ENCODE measurements around the gene CAMK1. TPM values are rescaled to one million over a fixed set of nuclear protein-coding genes. Genes with fewer than 3 reads are reported as not detected.

The CAMK1 gene
- total and polyA plus RNA-seq, 12 donors = 6.2 to 27.1 (median 9.4) TPM

- no peak for TF ChIP-seq CTCF (IDR thresholded peaks at IDR 0.05)
- H3K4me1 ChIP-seq = peaks cover 0 to 21% (median 11%) of the 10 kb centered on the region in 9 donors
- H3K36me3 ChIP-seq = no peaks in the 10 kb centered on the region
- H3K9me3 ChIP-seq = no peaks in the 10 kb centered on the region
- 84 to 90% methylated on average over 2 of the region's 2 CpGs for WGBS, 2 donors
- intact Hi-C loops (cut with DNase I) = loop anchor here in 1 of 10 donors (10.0 kb wide), 1 partner anchor 223 kb away; no protein-coding TSS in a partner anchor
- peaks cover 0 to 5% (median 0%) of the 10 kb centered on the region in 7 donors for H3K27me3 ChIP-seq
- no peak overlapping the region for H3K4me3 ChIP-seq
- no peak for ATAC-seq
- H3K27ac ChIP-seq = no peak overlapping the region
- DNase-seq = no peak
Observed at GRCh38 chr3:9727743-9728142, 42.0 kb downstream of the CAMK1 start.

DNA sequence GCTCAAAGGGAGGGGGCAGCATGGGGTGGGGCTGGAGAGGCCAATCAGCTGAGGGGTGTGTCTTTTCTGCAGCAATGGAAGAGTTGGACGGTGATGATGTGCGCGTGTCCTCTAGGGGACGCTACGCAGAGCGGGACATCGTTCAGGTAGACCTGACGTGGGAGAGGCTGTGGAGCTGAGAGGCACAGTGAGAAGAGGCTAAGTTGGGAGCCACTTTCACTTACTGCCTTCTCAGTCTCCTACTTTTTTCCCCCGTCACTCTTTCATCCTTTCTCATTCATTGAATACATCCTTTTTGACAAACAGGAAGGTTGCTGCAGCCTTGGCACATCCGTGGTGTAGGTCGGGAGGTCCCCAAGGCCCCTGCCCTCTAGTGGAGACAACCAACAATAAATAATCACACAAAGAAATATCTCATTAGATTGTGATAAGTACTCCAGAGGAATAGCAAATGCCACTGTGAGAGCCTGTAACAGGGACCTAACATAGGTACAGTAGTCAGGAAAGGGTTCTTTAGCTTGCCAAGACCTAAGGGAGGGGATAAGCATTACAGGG lies 42.6 kb downstream of the CAMK1 start:
- peak overlapping the region in 1 of 10 donors; percentile 18 for H3K4me3 ChIP-seq
- TF ChIP-seq CTCF (IDR thresholded peaks at IDR 0.05) = peak in 6 of 9 donors; percentile 17 to 43 (median 20)
- H3K36me3 ChIP-seq = no peaks in the 10 kb centered on the region
- H3K27me3 ChIP-seq = peaks cover 0 to 5% (median 0%) of the 10 kb centered on the region in 7 donors
- intact Hi-C loops (cut with DNase I) = loop anchor here in 1 of 10 donors (10.0 kb wide), 1 partner anchor 222 kb away; no protein-coding TSS in a partner anchor
- ATAC-seq = no peak
- H3K9me3 ChIP-seq = no peaks in the 10 kb centered on the region
- 8 to 12% methylated on average over 11 of the region's 11 CpGs for WGBS, 2 donors
- H3K27ac ChIP-seq = no peak overlapping the region
- DNase-seq = no peak
- H3K4me1 ChIP-seq = peaks cover 0 to 15% (median 6%) of the 10 kb centered on the region in 9 donors

- intact Hi-C loops (cut with DNase I) = loop anchor here in 1 of 10 donors (10.0 kb wide), 1 partner anchor 221 kb away; no protein-coding TSS in a partner anchor
- H3K27ac ChIP-seq = no peak overlapping the region
- H3K4me3 ChIP-seq = no peak overlapping the region
- H3K9me3 ChIP-seq = no peaks in the 10 kb centered on the region
- H3K4me1 ChIP-seq = peaks cover 0 to 15% (median 5%) of the 10 kb centered on the region in 9 donors
- H3K36me3 ChIP-seq = no peaks in the 10 kb centered on the region
- DNase-seq (no peak), ATAC-seq (no peak)
- no peak for TF ChIP-seq CTCF (IDR thresholded peaks at IDR 0.05)
- peaks cover 0 to 5% (median 0%) of the 10 kb centered on the region in 7 donors for H3K27me3 ChIP-seq
- WGBS, 2 donors = 82 to 85% methylated on average over 4 of the region's 4 CpGs
Observed at GRCh38 chr3:9725775-9726515, 43.8 kb downstream of the CAMK1 start.

DNA sequence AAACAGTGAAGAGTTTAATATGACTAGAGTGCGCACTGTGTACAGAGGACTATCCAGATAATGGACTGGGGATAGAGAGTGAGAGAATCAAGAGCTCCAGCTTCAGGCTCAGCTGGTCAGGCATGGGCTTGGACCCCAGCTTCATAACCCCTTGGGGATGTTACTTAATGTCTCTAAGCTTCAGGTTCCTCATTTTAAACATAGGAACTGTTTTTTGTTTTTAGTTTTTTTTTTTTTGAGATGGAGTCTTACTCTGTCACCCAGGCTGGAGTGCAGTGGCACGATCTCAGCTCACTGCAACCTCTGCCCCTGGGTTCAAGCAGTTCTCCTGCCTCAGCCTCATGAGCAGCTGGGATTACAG lies 48.1 kb downstream of the CAMK1 start:
- 83 to 89% methylated on average over 2 of the region's 2 CpGs for WGBS, 2 donors
- DNase-seq (no peak), ATAC-seq (no peak)
- H3K27me3 ChIP-seq = peaks cover 0 to 5% (median 0%) of the 10 kb centered on the region in 7 donors
- H3K9me3 ChIP-seq = no peaks in the 10 kb centered on the region
- intact Hi-C loops (cut with DNase I) = loop anchor here in 1 of 10 donors (10.0 kb wide), 1 partner anchor 217 kb away; no protein-coding TSS in a partner anchor
- no peak for TF ChIP-seq CTCF (IDR thresholded peaks at IDR 0.05)
- no peak overlapping the region for H3K27ac ChIP-seq
- peaks cover 0 to 3% (median 0%) of the 10 kb centered on the region in 9 donors for H3K4me1 ChIP-seq
- no peaks in the 10 kb centered on the region for H3K36me3 ChIP-seq
- no peak overlapping the region for H3K4me3 ChIP-seq
